Loucy (cell line): ENCODE measurements around the gene DYNC2H1.

Experiments
- CTCF ChIP-seq: fragments of 200-600 bp; sonication (generic); conservative IDR thresholded peaks from 2 replicates; pipeline ENCODE4 v1.5.1; 2014; ENCODE audit warnings: mild to moderate bottlenecking, antibody characterized with exemption, low read length
- EZH2phosphoT487 ChIP-seq: fragments of 200-600 bp; IDR thresholded peaks from 2 replicates; pipeline ENCODE4 v1.6.1; 2018; ENCODE audit warnings: antibody characterized with exemption, mild to moderate bottlenecking, moderate library complexity, borderline replicate concordance

- no peak for TF ChIP-seq CTCF
- no peak for TF ChIP-seq EZH2phosphoT487
Measured at GRCh38 chr11:103368145-103368544, 258.9 kb downstream of the DYNC2H1 start.
